ENCODE measurements around the gene RNU6-9.
"Not testable (repeated sequence)": the region's sequence is repeated elsewhere in the genome, so short reads cannot be mapped to it uniquely, and the experiment has no call there.

The RNU6-9 gene

GRCh38 chr19:892894-893689 lies at the start of gene RNU6-9, which contains the start of gene MED16:
Gene RNU6-9, plus strand, starts transcription at chr19:893484.
Gene MED16, minus strand, starts transcription at chr19:893187. Its CDS starts 2,056 bp downstream, at chr19:891131.
- DNase-seq, result peak; percentile 98

GRCh38 chr19:843836-844545 lies 49.3 kb upstream of the RNU6-9 start:
- no peak for DNase-seq

GRCh38 chr19:844546-844971 lies 48.7 kb upstream of the RNU6-9 start:
- DNase-seq, result peak; percentile 48

GRCh38 chr19:845707-846521 lies 47.4 kb upstream of the RNU6-9 start:
- DNase-seq, result no peak

GRCh38 chr19:848386-848921 lies 44.8 kb upstream of the RNU6-9 start:
- no peak for DNase-seq

- not testable (repeated sequence) for DNase-seq
These were observed 44.1 kb upstream of the RNU6-9 start for GRCh38 chr19:849195-849594.

GRCh38 chr19:850221-850978 lies 42.9 kb upstream of the RNU6-9 start:
- DNase-seq, result peak; percentile 70

GRCh38 chr19:850979-851335 lies 42.3 kb upstream of the RNU6-9 start:
- DNase-seq, result no peak

- DNase-seq, result peak; percentile 38
These were observed 40.9 kb upstream of the RNU6-9 start, which contains the start of gene ELANE for GRCh38 chr19:852136-853013. Gene ELANE, plus strand, starts transcription at chr19:852303. Its CDS starts 26 bp downstream, at chr19:852329.

GRCh38 chr19:853014-853585 lies 40.2 kb upstream of the RNU6-9 start:
- no peak for DNase-seq

- not testable (repeated sequence) for DNase-seq
These were observed 39.6 kb upstream of the RNU6-9 start for GRCh38 chr19:853614-854220.

GRCh38 chr19:854549-854948 lies 38.7 kb upstream of the RNU6-9 start:
- DNase-seq, result no peak

- DNase-seq, result no peak
These were observed 38.1 kb upstream of the RNU6-9 start for GRCh38 chr19:855142-855541.

GRCh38 chr19:855566-856120 lies 37.6 kb upstream of the RNU6-9 start:
- DNase-seq, result no peak

- DNase-seq, result no peak
These were observed 35.0 kb upstream of the RNU6-9 start for GRCh38 chr19:858284-858683.

GRCh38 chr19:858868-859843 lies 34.1 kb upstream of the RNU6-9 start, which contains the start of gene CFD:
Gene CFD, plus strand, starts transcription at chr19:859664. Its CDS starts 26 bp downstream, at chr19:859690.
- peak; percentile 50 for DNase-seq

- no peak for DNase-seq
These were observed 32.0 kb upstream of the RNU6-9 start for GRCh38 chr19:861141-861755.
